Liver (tissue), 3 donors: ENCODE measurements around the gene LHFPL2.

Experiments
- ATF3 ChIP-seq: IDR thresholded peaks from 2 replicates; pipeline ENCODE4 v1.6.1; 2016; ENCODE audit warnings: antibody characterized with exemption
- CTCF ChIP-seq: fragments of 150-350 bp; IDR thresholded peaks from 2 replicates; pipeline ENCODE4 v1.5.1; 2017; ENCODE audit warnings: improper control_type of control experiment, low read depth, low read length; ENCODE audit not compliant: missing input control
- EGR1 ChIP-seq, 2 donors: IDR thresholded peaks; 2 replicates each; pipeline ENCODE4 v1.6.1; 2016 to 2018; ENCODE audit warnings: antibody characterized with exemption in 2 of 2, low read depth in 2 of 2
- FOXA1 ChIP-seq: IDR thresholded peaks from 2 replicates; pipeline ENCODE4 v1.6.1; 2016; ENCODE audit warnings: antibody characterized with exemption
- GABPA ChIP-seq, 2 donors: IDR thresholded peaks in 1 of 2; conservative IDR thresholded peaks in 1 of 2; 2 replicates each; pipeline ENCODE4 v1.6.1; 2016; ENCODE audit warnings: antibody characterized with exemption in 2 of 2, mild to moderate bottlenecking in 1 of 2, moderate library complexity in 1 of 2
- HNF4G ChIP-seq: IDR thresholded peaks from 2 replicates; pipeline ENCODE4 v1.6.1; 2016; ENCODE audit warnings: antibody characterized with exemption
- JUND ChIP-seq, 2 donors: IDR thresholded peaks; 2 replicates each; pipeline ENCODE4 v1.6.1; 2016; ENCODE audit warnings: antibody characterized with exemption in 2 of 2
- MAX ChIP-seq: IDR thresholded peaks from 2 replicates; pipeline ENCODE4 v1.6.1; 2016; ENCODE audit warnings: antibody characterized with exemption
- NR2F2 ChIP-seq: IDR thresholded peaks from 2 replicates; pipeline ENCODE4 v1.6.1; 2016; ENCODE audit warnings: antibody characterized with exemption
- RAD21 ChIP-seq, 2 donors: IDR thresholded peaks; 2 replicates each; pipeline ENCODE4 v1.6.1; 2016; ENCODE audit warnings: antibody characterized with exemption in 2 of 2, mild to moderate bottlenecking in 2 of 2
- REST ChIP-seq: IDR thresholded peaks from 2 replicates; pipeline ENCODE4 v1.6.1; 2016; ENCODE audit warnings: antibody characterized with exemption, mild to moderate bottlenecking
- SP1 ChIP-seq: IDR thresholded peaks from 2 replicates; pipeline ENCODE4 v1.6.1; 2018; ENCODE audit warnings: antibody characterized with exemption, mild to moderate bottlenecking
- TAF1 ChIP-seq: conservative IDR thresholded peaks from 2 replicates; pipeline ENCODE4 v1.6.1; 2016; ENCODE audit warnings: antibody characterized with exemption, mild to moderate bottlenecking
- YY1 ChIP-seq: IDR thresholded peaks from 2 replicates; pipeline ENCODE4 v1.6.1; 2016; ENCODE audit warnings: antibody characterized with exemption, mild to moderate bottlenecking
- donor health status: healthy.
- donor health status: healthy.

- no peak for TF ChIP-seq CTCF
- no peak for TF ChIP-seq GABPA (IDR thresholded peaks at IDR 0.05 in 1 of 2, conservative IDR thresholded peaks at IDR 0.05 in 1 of 2)
- TF ChIP-seq TAF1, result no peak
- TF ChIP-seq MAX, result no peak
- no peak for TF ChIP-seq NR2F2
- TF ChIP-seq RAD21 (IDR thresholded peaks at IDR 0.05), result no peak
- no peak for TF ChIP-seq YY1
- no peak for TF ChIP-seq REST
- no peak for TF ChIP-seq HNF4G
- no peak for TF ChIP-seq EGR1 (IDR thresholded peaks at IDR 0.05; ENCODE audit: low read depth in 2 of 2)
- TF ChIP-seq ATF3, result no peak
- TF ChIP-seq FOXA1, result no peak
- TF ChIP-seq JUND (IDR thresholded peaks at IDR 0.05), result no peak
- TF ChIP-seq SP1, result no peak
These were observed 120.6 kb downstream of the LHFPL2 start for GRCh38 chr5:78527925-78528324.
